HepG2 (cell line): ENCODE data around the gene PUM1. TPM values are rescaled to one million over a fixed set of nuclear protein-coding genes. Genes with fewer than 3 reads are reported as not detected.

Source experiments
- AKAP8 ChIP-seq: sonication (generic); formaldehyde crosslinking; IDR thresholded peaks from 2 replicates; pipeline ENCODE4 v1.5.1; 2020; ENCODE audit warnings: mild to moderate bottlenecking, missing genetic modification reagents
- CAMTA2 ChIP-seq: sonication (generic); formaldehyde crosslinking; IDR thresholded peaks from 2 replicates; pipeline ENCODE4 v1.4.0; 2020; ENCODE audit warnings: mild to moderate bottlenecking, missing genetic modification reagents, borderline replicate concordance
- DNMT1 ChIP-seq: sonication (generic); formaldehyde crosslinking; IDR thresholded peaks from 2 replicates; pipeline ENCODE4 v1.5.1; 2020; ENCODE audit warnings: mild to moderate bottlenecking, missing genetic modification reagents
- ETV5 ChIP-seq: IDR thresholded peaks from 2 replicates; pipeline ENCODE4 v1.6.1; 2018; ENCODE audit warnings: missing biosample characterization, missing genetic modification reagents, inconsistent platforms, borderline replicate concordance
- HNF4G ChIP-seq, 2 experiments: sonication (generic) in 1 of 2; formaldehyde crosslinking in 1 of 2; IDR thresholded peaks; 2 replicates each; pipeline versions ENCODE4 v1.4.0 to v1.6.1; 2011 to 2020; ENCODE audit warnings: borderline replicate concordance in 2 of 2, low read depth in 2 of 2, mild to moderate bottlenecking in 2 of 2, low read length in 1 of 2, missing genetic modification reagents in 1 of 2, moderate library complexity in 1 of 2
- NCOA2 ChIP-seq: sonication (generic); formaldehyde crosslinking; IDR thresholded peaks from 2 replicates; pipeline ENCODE4 v1.8.0; 2022; ENCODE audit warnings: inconsistent platforms
- RFXANK ChIP-seq: IDR thresholded peaks from 2 replicates; pipeline ENCODE4 v1.6.1; 2016
- RORA ChIP-seq: sonication (generic); formaldehyde crosslinking; IDR thresholded peaks from 2 replicates; pipeline ENCODE4 v1.5.0; 2020; ENCODE audit warnings: mild to moderate bottlenecking, missing genetic modification reagents, moderate library complexity
- U2AF1 ChIP-seq: fragments of 200-400 bp; formaldehyde crosslinking; optimal IDR thresholded peaks from 2 replicates; pipeline ENCODE3; 2017; ENCODE audit warnings: mild to moderate bottlenecking, low read depth, low read length
- ZNF143 ChIP-seq: sonication (generic); formaldehyde crosslinking; IDR thresholded peaks from 2 replicates; pipeline ENCODE4 v1.4.0; 2020; ENCODE audit warnings: missing genetic modification reagents
- ZNF224 ChIP-seq: sonication (generic); formaldehyde crosslinking; IDR thresholded peaks from 2 replicates; pipeline ENCODE4 v1.5.0; 2020; ENCODE audit warnings: mild to moderate bottlenecking, missing genetic modification reagents
- ZSCAN25 ChIP-seq: sonication (generic); formaldehyde crosslinking; IDR thresholded peaks from 2 replicates; pipeline ENCODE4 v1.8.0; 2022; ENCODE audit warnings: mild to moderate bottlenecking, missing genetic modification reagents
- polyA plus RNA-seq, 8 experiments: library from polyadenylated mRNA; depleted of rRNA in 3 of 8; stranded (reverse) in 7 of 8; unstranded in 1 of 8; fragments of >200 nt; fragmentation: Illumina TruSeq in 4 of 8; extraction: Trizol in 4 of 8; gene quantifications; 2 replicates each; pipeline versions ENCODE4 v1.2.1 to v1.2.3, GENCODE V29; 2011 to 2016; ENCODE audit warnings: low read depth in 4 of 8, missing spikeins in 1 of 8, mixed read lengths in 1 of 8; ENCODE audit not compliant: insufficient read depth in 1 of 8
- total RNA-seq, 5 experiments: library from RNA; depleted of rRNA; stranded (reverse); fragments of >200 nt; fragmentation: Illumina TruSeq; extraction: Trizol; gene quantifications; 2 replicates each; pipeline ENCODE4 v1.2.3, GENCODE V29; 2016; ENCODE audit warnings: low read depth in 1 of 5
- TF ChIP-seq, protein P1 (sequence below), 2 experiments: sonication (generic) in 1 of 2; formaldehyde crosslinking in 1 of 2; IDR thresholded peaks; 2 replicates each; pipeline versions ENCODE4 v1.6.1 to v1.9.0; 2014 to 2022; ENCODE audit warnings: antibody characterized with exemption in 1 of 2, borderline replicate concordance in 1 of 2, inconsistent platforms in 1 of 2, low read depth in 1 of 2, missing genetic modification reagents in 1 of 2
- TF ChIP-seq, protein P2 (sequence below): sonication (generic); formaldehyde crosslinking; IDR thresholded peaks from 2 replicates; pipeline ENCODE4 v1.5.0; 2020; ENCODE audit warnings: mild to moderate bottlenecking, missing genetic modification reagents
- TF ChIP-seq, protein P3 (sequence below): IDR thresholded peaks from 2 replicates; pipeline ENCODE4 v1.6.1; 2016; ENCODE audit warnings: control low read depth
- TF ChIP-seq, protein P4 (sequence below): sonication (generic); formaldehyde crosslinking; IDR thresholded peaks from 2 replicates; pipeline ENCODE4 v1.5.0; 2020; ENCODE audit warnings: mild to moderate bottlenecking, missing genetic modification reagents, borderline replicate concordance

Gene PUM1
- total and polyA plus RNA-seq, 2 of the 13 experiments (the other 11 are each of a cell fraction or from before 2014, with no cell fraction given): 64.7 to 91.0 TPM

DNA sequence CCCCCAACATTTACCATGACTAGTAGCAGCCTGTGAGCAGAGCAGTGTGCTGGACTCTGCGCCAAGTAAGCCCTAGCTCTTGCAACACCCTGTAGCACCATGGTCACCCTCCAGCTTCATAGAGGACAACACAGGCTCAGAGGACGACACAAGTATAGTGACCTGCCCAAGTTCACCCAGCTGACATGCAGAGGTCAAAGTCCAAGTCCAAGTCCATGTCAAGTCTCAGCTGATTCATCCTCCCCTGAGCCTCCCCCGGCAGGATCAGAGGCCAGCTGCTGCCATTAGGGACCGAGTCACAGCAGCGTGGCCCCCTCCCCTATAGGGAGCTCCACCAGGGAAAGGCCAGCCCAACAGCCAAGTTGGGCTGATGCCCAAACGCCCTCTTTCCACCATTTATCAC lies 172.8 kb downstream of the PUM1 start (continued):
- TF ChIP-seq, protein P1, sequence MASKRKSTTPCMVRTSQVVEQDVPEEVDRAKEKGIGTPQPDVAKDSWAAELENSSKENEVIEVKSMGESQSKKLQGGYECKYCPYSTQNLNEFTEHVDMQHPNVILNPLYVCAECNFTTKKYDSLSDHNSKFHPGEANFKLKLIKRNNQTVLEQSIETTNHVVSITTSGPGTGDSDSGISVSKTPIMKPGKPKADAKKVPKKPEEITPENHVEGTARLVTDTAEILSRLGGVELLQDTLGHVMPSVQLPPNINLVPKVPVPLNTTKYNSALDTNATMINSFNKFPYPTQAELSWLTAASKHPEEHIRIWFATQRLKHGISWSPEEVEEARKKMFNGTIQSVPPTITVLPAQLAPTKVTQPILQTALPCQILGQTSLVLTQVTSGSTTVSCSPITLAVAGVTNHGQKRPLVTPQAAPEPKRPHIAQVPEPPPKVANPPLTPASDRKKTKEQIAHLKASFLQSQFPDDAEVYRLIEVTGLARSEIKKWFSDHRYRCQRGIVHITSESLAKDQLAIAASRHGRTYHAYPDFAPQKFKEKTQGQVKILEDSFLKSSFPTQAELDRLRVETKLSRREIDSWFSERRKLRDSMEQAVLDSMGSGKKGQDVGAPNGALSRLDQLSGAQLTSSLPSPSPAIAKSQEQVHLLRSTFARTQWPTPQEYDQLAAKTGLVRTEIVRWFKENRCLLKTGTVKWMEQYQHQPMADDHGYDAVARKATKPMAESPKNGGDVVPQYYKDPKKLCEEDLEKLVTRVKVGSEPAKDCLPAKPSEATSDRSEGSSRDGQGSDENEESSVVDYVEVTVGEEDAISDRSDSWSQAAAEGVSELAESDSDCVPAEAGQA (IDR thresholded peaks at IDR 0.05; ENCODE audit: low read depth): no peak
- TF ChIP-seq, protein P1 (CRISPR knock-in tag; IDR thresholded peaks at IDR 0.05; ENCODE audit: borderline replicate concordance): no peak
- TF ChIP-seq RFXANK (no peak), CAMTA2 (CRISPR knock-in tag) (no peak), ETV5 (CRISPR knock-in tag) (0 out of 2 replicates have a peak, but pooled peaks have one; percentile 25), HNF4G (IDR thresholded peaks at IDR 0.05; ENCODE audit: borderline replicate concordance, low read depth, low read length) (peak; percentile 72), HNF4G (CRISPR knock-in tag; IDR thresholded peaks at IDR 0.05; ENCODE audit: borderline replicate concordance, low read depth) (0 out of 2 replicates have a peak, but pooled peaks have one; percentile 21), ZNF224 (no peak), NCOA2 (no peak), RORA (CRISPR knock-in tag) (no peak), DNMT1 (CRISPR knock-in tag) (no peak), U2AF1 (no peak), ZSCAN25 (CRISPR knock-in tag) (no peak), ZNF143 (CRISPR knock-in tag) (no peak), AKAP8 (CRISPR knock-in tag) (no peak)
- TF ChIP-seq, protein P2, sequence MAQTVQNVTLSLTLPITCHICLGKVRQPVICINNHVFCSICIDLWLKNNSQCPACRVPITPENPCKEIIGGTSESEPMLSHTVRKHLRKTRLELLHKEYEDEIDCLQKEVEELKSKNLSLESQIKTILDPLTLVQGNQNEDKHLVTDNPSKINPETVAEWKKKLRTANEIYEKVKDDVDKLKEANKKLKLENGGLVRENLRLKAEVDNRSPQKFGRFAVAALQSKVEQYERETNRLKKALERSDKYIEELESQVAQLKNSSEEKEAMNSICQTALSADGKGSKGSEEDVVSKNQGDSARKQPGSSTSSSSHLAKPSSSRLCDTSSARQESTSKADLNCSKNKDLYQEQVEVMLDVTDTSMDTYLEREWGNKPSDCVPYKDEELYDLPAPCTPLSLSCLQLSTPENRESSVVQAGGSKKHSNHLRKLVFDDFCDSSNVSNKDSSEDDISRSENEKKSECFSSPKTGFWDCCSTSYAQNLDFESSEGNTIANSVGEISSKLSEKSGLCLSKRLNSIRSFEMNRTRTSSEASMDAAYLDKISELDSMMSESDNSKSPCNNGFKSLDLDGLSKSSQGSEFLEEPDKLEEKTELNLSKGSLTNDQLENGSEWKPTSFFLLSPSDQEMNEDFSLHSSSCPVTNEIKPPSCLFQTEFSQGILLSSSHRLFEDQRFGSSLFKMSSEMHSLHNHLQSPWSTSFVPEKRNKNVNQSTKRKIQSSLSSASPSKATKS (CRISPR knock-in tag): no peak
- TF ChIP-seq, protein P3, sequence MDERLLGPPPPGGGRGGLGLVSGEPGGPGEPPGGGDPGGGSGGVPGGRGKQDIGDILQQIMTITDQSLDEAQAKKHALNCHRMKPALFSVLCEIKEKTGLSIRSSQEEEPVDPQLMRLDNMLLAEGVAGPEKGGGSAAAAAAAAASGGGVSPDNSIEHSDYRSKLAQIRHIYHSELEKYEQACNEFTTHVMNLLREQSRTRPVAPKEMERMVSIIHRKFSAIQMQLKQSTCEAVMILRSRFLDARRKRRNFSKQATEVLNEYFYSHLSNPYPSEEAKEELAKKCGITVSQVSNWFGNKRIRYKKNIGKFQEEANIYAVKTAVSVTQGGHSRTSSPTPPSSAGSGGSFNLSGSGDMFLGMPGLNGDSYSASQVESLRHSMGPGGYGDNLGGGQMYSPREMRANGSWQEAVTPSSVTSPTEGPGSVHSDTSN (CRISPR knock-in tag): no peak
- TF ChIP-seq, protein P4, sequence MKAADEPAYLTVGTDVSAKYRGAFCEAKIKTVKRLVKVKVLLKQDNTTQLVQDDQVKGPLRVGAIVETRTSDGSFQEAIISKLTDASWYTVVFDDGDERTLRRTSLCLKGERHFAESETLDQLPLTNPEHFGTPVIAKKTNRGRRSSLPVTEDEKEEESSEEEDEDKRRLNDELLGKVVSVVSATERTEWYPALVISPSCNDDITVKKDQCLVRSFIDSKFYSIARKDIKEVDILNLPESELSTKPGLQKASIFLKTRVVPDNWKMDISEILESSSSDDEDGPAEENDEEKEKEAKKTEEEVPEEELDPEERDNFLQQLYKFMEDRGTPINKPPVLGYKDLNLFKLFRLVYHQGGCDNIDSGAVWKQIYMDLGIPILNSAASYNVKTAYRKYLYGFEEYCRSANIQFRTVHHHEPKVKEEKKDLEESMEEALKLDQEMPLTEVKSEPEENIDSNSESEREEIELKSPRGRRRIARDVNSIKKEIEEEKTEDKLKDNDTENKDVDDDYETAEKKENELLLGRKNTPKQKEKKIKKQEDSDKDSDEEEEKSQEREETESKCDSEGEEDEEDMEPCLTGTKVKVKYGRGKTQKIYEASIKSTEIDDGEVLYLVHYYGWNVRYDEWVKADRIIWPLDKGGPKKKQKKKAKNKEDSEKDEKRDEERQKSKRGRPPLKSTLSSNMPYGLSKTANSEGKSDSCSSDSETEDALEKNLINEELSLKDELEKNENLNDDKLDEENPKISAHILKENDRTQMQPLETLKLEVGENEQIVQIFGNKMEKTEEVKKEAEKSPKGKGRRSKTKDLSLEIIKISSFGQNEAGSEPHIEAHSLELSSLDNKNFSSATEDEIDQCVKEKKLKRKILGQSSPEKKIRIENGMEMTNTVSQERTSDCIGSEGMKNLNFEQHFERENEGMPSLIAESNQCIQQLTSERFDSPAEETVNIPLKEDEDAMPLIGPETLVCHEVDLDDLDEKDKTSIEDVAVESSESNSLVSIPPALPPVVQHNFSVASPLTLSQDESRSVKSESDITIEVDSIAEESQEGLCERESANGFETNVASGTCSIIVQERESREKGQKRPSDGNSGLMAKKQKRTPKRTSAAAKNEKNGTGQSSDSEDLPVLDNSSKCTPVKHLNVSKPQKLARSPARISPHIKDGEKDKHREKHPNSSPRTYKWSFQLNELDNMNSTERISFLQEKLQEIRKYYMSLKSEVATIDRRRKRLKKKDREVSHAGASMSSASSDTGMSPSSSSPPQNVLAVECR (CRISPR knock-in tag): 0 out of 2 replicates have a peak, but pooled peaks have one; percentile 32
